Panc1 (cell line): ENCODE data around the gene UBXN1.

ENCODE experiments used
- CTCF ChIP-seq: fragments of 450-650 bp; IDR thresholded peaks from 2 replicates; pipeline ENCODE4 v1.5.1; 2017; ENCODE audit warnings: mild to moderate bottlenecking
- POLR2AphosphoS5 ChIP-seq: IDR thresholded peaks from 2 replicates; pipeline ENCODE4 v1.6.1; 2012; ENCODE audit warnings: mild to moderate bottlenecking, low read depth, low read length, moderate library complexity
- REST ChIP-seq, 2 experiments: IDR thresholded peaks; 2 replicates each; pipeline ENCODE4 v1.6.1; 2011 to 2012; ENCODE audit warnings: low read depth in 2 of 2, control low read depth in 1 of 2, low read length in 1 of 2, mild to moderate bottlenecking in 1 of 2, moderate library complexity in 1 of 2; ENCODE audit not compliant: insufficient read depth in 1 of 2
- SIN3A ChIP-seq: IDR thresholded peaks from 2 replicates; pipeline ENCODE4 v1.6.1; 2012; ENCODE audit warnings: low read depth, mild to moderate bottlenecking, low read length, moderate library complexity, borderline replicate concordance; ENCODE audit not compliant: insufficient read depth
- TCF7L2 ChIP-seq: IDR thresholded peaks from 2 replicates; pipeline ENCODE4 v1.6.1; 2011; ENCODE audit warnings: mild to moderate bottlenecking, low read depth, low read length, inconsistent platforms

- no peak for TF ChIP-seq CTCF
- TF ChIP-seq REST (IDR thresholded peaks at IDR 0.05; ENCODE audit: insufficient read depth in 1 of 2, low read depth in 2 of 2, low read length in 1 of 2): no peak
- no peak for TF ChIP-seq POLR2AphosphoS5
- TF ChIP-seq TCF7L2: no peak
- TF ChIP-seq SIN3A: no peak
These were observed 48.0 kb upstream of the UBXN1 start for GRCh38 chr11:62726915-62727164.
